WTC11 (cell line): ENCODE measurements around the gene ELOB. TPM values are rescaled to one million over a fixed set of nuclear protein-coding genes. Genes with fewer than 3 reads are reported as not detected.

Source experiments
- ATAC-seq: fragments of 200-7000 bp; cut with Tn5 transposase; 2 replicates; pipeline ENCODE4 v1.10.0; 2021; ENCODE audit warnings: mild to moderate bottlenecking, moderate library complexity
- CTCF ChIA-PET: fragments of 300-600 bp; sonication (Branson Sonifier 250); formaldehyde crosslinking; loops from one replicate; lab custom pipeline; 2021; ENCODE audit warnings: antibody characterized with exemption; lab: Charles Lee
- POLR2A ChIA-PET: fragments of 350-600 bp; sonication (Branson Sonifier 250); formaldehyde crosslinking; loops from one replicate; lab custom pipeline; 2021; ENCODE audit warnings: antibody characterized with exemption; lab: Charles Lee
- DNase-seq: peaks from one replicate; pipeline ENCODE4 v3.0.0; 2021; ENCODE audit warnings: low spot score
- H3K27ac Mint-ChIP-seq: 2 replicates; pipeline ENCODE4 v1.8.0; 2021; ENCODE audit warnings: mixed read lengths
- H3K27me3 Mint-ChIP-seq: 2 replicates; pipeline ENCODE4 v1.8.0; 2021; ENCODE audit warnings: low read depth, mild to moderate bottlenecking, moderate library complexity, mixed read lengths
- H3K36me3 Mint-ChIP-seq: 2 replicates; pipeline ENCODE4 v1.8.0; 2021; ENCODE audit warnings: mixed read lengths
- H3K4me1 Mint-ChIP-seq: 2 replicates; pipeline ENCODE4 v1.8.0; 2022; ENCODE audit warnings: mixed read lengths
- H3K4me3 Mint-ChIP-seq: 2 replicates; pipeline ENCODE4 v1.8.0; 2021; ENCODE audit warnings: mild to moderate bottlenecking, moderate library complexity, mixed read lengths
- H3K9me3 Mint-ChIP-seq: 2 replicates; pipeline ENCODE4 v1.8.0; 2021; ENCODE audit warnings: mixed read lengths
- ATF6 ChIP-seq: sonication (generic); formaldehyde crosslinking; IDR thresholded peaks from 2 replicates; pipeline ENCODE4 v1.8.1; 2023; ENCODE audit warnings: mild to moderate bottlenecking, missing genetic modification reagents
- CBFB ChIP-seq: sonication (generic); formaldehyde crosslinking; IDR thresholded peaks from 2 replicates; pipeline ENCODE4 v1.8.1; 2022; ENCODE audit warnings: mild to moderate bottlenecking, low read depth, missing genetic modification reagents
- CREB1 ChIP-seq: sonication (generic); formaldehyde crosslinking; IDR thresholded peaks from 2 replicates; pipeline ENCODE4 v1.8.0; 2023; ENCODE audit warnings: mild to moderate bottlenecking, missing genetic modification reagents
- CREM ChIP-seq: sonication (generic); formaldehyde crosslinking; IDR thresholded peaks from 2 replicates; pipeline ENCODE4 v1.8.1; 2022; ENCODE audit warnings: mild to moderate bottlenecking, missing genetic modification reagents, moderate library complexity
- ETV6 ChIP-seq: sonication (generic); formaldehyde crosslinking; IDR thresholded peaks from 2 replicates; pipeline ENCODE4 v1.8.1; 2022; ENCODE audit warnings: mild to moderate bottlenecking, missing genetic modification reagents
- FOXK1 ChIP-seq: sonication (generic); formaldehyde crosslinking; IDR thresholded peaks from 2 replicates; pipeline ENCODE4 v1.8.0; 2022; ENCODE audit warnings: mild to moderate bottlenecking, moderate library complexity, missing genetic modification reagents
- IRF1 ChIP-seq: sonication (generic); formaldehyde crosslinking; IDR thresholded peaks from 2 replicates; pipeline ENCODE4 v1.8.0; 2023; ENCODE audit warnings: missing genetic modification reagents
- JAZF1 ChIP-seq: fragments of 250-450 bp; sonication (Bioruptor Pico); IDR thresholded peaks from 2 replicates; pipeline ENCODE4 v1.9.0; 2021; ENCODE audit warnings: moderate library complexity, mild to moderate bottlenecking, inconsistent platforms
- MXD4 ChIP-seq: fragments of 250-450 bp; sonication (Bioruptor Pico); IDR thresholded peaks from 2 replicates; pipeline ENCODE4 v1.8.0; 2021; ENCODE audit warnings: mild to moderate bottlenecking, moderate library complexity, borderline replicate concordance
- MYBL2 ChIP-seq: sonication (generic); formaldehyde crosslinking; IDR thresholded peaks from 2 replicates; pipeline ENCODE4 v1.8.1; 2023; ENCODE audit warnings: mild to moderate bottlenecking, moderate library complexity, missing genetic modification reagents
- NR2C2 ChIP-seq: sonication (generic); formaldehyde crosslinking; IDR thresholded peaks from 2 replicates; pipeline ENCODE4 v1.8.0; 2022; ENCODE audit warnings: mild to moderate bottlenecking, missing genetic modification reagents
- NR3C1 ChIP-seq: sonication (generic); formaldehyde crosslinking; conservative IDR thresholded peaks from 2 replicates; pipeline ENCODE4 v1.8.1; 2023; ENCODE audit warnings: low read depth, mild to moderate bottlenecking, missing genetic modification reagents
- SMAD3 ChIP-seq: sonication (generic); formaldehyde crosslinking; IDR thresholded peaks from 2 replicates; pipeline ENCODE4 v1.8.0; 2022; ENCODE audit warnings: missing genetic modification reagents, mild to moderate bottlenecking, borderline replicate concordance
- SP1 ChIP-seq: sonication (generic); formaldehyde crosslinking; conservative IDR thresholded peaks from 2 replicates; pipeline ENCODE4 v1.8.1; 2022; ENCODE audit warnings: missing genetic modification reagents
- TEAD1 ChIP-seq: sonication (generic); formaldehyde crosslinking; IDR thresholded peaks from 2 replicates; pipeline ENCODE4 v1.8.0; 2022; ENCODE audit warnings: mild to moderate bottlenecking, missing genetic modification reagents
- ZBTB21 ChIP-seq: sonication (generic); formaldehyde crosslinking; IDR thresholded peaks from 2 replicates; pipeline ENCODE4 v1.8.1; 2023; ENCODE audit warnings: mild to moderate bottlenecking, missing genetic modification reagents, borderline replicate concordance
- ZNF138 ChIP-seq: sonication (generic); formaldehyde crosslinking; conservative IDR thresholded peaks from 2 replicates; pipeline ENCODE4 v1.8.1; 2022; ENCODE audit warnings: mild to moderate bottlenecking, moderate library complexity, missing genetic modification reagents
- ZNF396 ChIP-seq: fragments of 250-450 bp; sonication (Bioruptor Pico); IDR thresholded peaks from 2 replicates; pipeline ENCODE4 v1.8.0; 2021; ENCODE audit warnings: mild to moderate bottlenecking, moderate library complexity, borderline replicate concordance
- ZNF423 ChIP-seq: fragments of 250-450 bp; sonication (Bioruptor Pico); IDR thresholded peaks from 2 replicates; pipeline ENCODE4 v2.1.2; 2022; ENCODE audit warnings: mild to moderate bottlenecking, moderate library complexity
- total RNA-seq: library from RNA; stranded (reverse); gene quantifications from 3 replicates; pipeline ENCODE4 v1.2.3, GENCODE V29; 2021
- TF ChIP-seq, protein P1 (sequence below): sonication (generic); formaldehyde crosslinking; IDR thresholded peaks from 2 replicates; pipeline ENCODE4 v1.8.0; 2022; ENCODE audit warnings: mild to moderate bottlenecking, missing genetic modification reagents
- TF ChIP-seq, protein P2 (sequence below): sonication (generic); formaldehyde crosslinking; IDR thresholded peaks from 2 replicates; pipeline ENCODE4 v1.8.0; 2022; ENCODE audit warnings: mild to moderate bottlenecking, missing genetic modification reagents
- TF ChIP-seq, protein P3 (sequence below): sonication (generic); formaldehyde crosslinking; IDR thresholded peaks from 2 replicates; pipeline ENCODE4 v1.8.1; 2023; ENCODE audit warnings: mild to moderate bottlenecking, missing genetic modification reagents, moderate library complexity
- TF ChIP-seq, protein P4 (sequence below): sonication (generic); formaldehyde crosslinking; IDR thresholded peaks from 2 replicates; pipeline ENCODE4 v1.8.0; 2022; ENCODE audit warnings: missing genetic modification reagents
- TF ChIP-seq, protein P5 (sequence below): sonication (generic); formaldehyde crosslinking; IDR thresholded peaks from 2 replicates; pipeline ENCODE4 v1.8.1; 2022; ENCODE audit warnings: mild to moderate bottlenecking, moderate library complexity, missing genetic modification reagents

Gene ELOB
- total RNA-seq, 1 experiment from 2014 or later: 252 TPM

DNA sequence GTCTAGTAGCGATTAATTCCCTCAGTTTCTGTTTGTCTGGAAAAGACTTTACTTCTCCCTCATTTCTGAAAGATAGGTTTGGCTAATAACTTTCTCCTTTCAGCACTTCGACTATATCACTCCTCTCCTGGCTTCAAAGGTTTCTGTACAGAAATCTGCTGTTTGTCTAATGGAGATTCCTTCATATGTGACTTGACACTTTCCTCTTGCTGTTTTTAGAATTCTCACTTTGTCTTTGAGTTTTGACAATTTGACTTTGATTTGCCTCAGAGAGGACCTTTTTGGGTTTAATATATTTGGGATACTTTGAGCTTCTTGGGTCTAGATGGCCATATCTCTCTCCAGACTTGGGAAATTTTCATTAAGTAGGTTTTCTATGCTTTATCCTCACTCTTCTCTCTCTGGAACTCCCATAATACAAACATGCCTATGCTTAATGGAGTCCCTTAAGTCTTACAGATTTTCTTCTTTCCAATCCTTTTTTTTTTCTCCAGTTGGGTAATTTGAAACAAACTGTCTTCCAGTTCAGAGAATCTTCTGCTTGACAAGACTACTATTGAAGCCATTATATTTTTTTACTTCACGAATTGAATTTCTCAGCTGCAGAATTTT, 32.2 kb upstream of the ELOB start:
- H3K4me3 Mint-ChIP-seq: no peak overlapping the region
- H3K4me1 Mint-ChIP-seq: no peaks in the 10 kb centered on the region
- peaks cover 5% of the 10 kb centered on the region for H3K9me3 Mint-ChIP-seq
- no peak for ATAC-seq
- peaks cover 28% of the 10 kb centered on the region for H3K27me3 Mint-ChIP-seq
- H3K27ac Mint-ChIP-seq: no peak overlapping the region
- TF ChIP-seq ATF6 (CRISPR knock-in tag) (no peak), CBFB (CRISPR knock-in tag) (no peak), JAZF1 (no peak), IRF1 (CRISPR knock-in tag) (no peak), NR3C1 (CRISPR knock-in tag) (no peak), ZNF396 (no peak), SP1 (no peak), MYBL2 (CRISPR knock-in tag) (no peak)
- TF ChIP-seq, protein P1, sequence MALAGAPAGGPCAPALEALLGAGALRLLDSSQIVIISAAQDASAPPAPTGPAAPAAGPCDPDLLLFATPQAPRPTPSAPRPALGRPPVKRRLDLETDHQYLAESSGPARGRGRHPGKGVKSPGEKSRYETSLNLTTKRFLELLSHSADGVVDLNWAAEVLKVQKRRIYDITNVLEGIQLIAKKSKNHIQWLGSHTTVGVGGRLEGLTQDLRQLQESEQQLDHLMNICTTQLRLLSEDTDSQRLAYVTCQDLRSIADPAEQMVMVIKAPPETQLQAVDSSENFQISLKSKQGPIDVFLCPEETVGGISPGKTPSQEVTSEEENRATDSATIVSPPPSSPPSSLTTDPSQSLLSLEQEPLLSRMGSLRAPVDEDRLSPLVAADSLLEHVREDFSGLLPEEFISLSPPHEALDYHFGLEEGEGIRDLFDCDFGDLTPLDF (CRISPR knock-in tag): no peak
- TF ChIP-seq, protein P2, sequence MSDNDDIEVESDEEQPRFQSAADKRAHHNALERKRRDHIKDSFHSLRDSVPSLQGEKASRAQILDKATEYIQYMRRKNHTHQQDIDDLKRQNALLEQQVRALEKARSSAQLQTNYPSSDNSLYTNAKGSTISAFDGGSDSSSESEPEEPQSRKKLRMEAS (CRISPR knock-in tag): no peak
- TF ChIP-seq, protein P3, sequence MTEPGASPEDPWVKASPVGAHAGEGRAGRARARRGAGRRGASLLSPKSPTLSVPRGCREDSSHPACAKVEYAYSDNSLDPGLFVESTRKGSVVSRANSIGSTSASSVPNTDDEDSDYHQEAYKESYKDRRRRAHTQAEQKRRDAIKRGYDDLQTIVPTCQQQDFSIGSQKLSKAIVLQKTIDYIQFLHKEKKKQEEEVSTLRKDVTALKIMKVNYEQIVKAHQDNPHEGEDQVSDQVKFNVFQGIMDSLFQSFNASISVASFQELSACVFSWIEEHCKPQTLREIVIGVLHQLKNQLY (CRISPR knock-in tag): no peak
- TF ChIP-seq, all 79 proteins: peak for 0
- CTCF ChIA-PET: interaction anchor here (5.1 kb wide), 1 partner anchor 12 kb away, joined by 29 read pairs; the partner anchor contains the start of gene PRSS41
- DNase-seq: no peak
- POLR2A ChIA-PET: no interaction called here
- no peaks in the 10 kb centered on the region for H3K36me3 Mint-ChIP-seq

DNA sequence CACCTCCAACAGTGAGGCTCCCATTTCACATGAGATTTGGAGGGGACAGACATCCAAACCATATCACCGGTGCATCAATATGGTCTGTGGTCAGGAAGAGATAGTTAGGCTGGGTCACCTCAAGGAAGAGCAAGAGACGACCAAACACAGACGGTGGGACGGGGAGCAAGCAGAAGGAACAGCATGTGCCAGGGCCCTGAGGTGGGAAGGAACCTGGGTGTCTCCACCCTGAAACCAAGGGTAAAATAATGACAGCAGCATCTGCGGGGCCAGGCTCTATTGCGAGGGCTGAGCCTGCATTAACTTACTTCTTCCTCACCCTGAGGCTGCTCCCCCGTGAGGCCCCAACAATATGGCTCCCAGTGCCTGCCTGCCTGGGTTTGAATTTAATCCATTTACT, 31.1 kb upstream of the ELOB start:
- H3K9me3 Mint-ChIP-seq: peaks cover 13% of the 10 kb centered on the region
- ATAC-seq (no peak), DNase-seq (no peak)
- TF ChIP-seq NR2C2 (no peak), MXD4 (CRISPR knock-in tag) (no peak), ATF6 (CRISPR knock-in tag) (no peak), CREM (CRISPR knock-in tag) (no peak), TEAD1 (no peak), CBFB (CRISPR knock-in tag) (no peak), ETV6 (CRISPR knock-in tag) (no peak), CREB1 (CRISPR knock-in tag) (no peak), ZNF138 (CRISPR knock-in tag) (no peak), ZNF423 (CRISPR knock-in tag) (no peak), FOXK1 (no peak), ZBTB21 (no peak), SMAD3 (CRISPR knock-in tag) (no peak)
- TF ChIP-seq, protein P4, sequence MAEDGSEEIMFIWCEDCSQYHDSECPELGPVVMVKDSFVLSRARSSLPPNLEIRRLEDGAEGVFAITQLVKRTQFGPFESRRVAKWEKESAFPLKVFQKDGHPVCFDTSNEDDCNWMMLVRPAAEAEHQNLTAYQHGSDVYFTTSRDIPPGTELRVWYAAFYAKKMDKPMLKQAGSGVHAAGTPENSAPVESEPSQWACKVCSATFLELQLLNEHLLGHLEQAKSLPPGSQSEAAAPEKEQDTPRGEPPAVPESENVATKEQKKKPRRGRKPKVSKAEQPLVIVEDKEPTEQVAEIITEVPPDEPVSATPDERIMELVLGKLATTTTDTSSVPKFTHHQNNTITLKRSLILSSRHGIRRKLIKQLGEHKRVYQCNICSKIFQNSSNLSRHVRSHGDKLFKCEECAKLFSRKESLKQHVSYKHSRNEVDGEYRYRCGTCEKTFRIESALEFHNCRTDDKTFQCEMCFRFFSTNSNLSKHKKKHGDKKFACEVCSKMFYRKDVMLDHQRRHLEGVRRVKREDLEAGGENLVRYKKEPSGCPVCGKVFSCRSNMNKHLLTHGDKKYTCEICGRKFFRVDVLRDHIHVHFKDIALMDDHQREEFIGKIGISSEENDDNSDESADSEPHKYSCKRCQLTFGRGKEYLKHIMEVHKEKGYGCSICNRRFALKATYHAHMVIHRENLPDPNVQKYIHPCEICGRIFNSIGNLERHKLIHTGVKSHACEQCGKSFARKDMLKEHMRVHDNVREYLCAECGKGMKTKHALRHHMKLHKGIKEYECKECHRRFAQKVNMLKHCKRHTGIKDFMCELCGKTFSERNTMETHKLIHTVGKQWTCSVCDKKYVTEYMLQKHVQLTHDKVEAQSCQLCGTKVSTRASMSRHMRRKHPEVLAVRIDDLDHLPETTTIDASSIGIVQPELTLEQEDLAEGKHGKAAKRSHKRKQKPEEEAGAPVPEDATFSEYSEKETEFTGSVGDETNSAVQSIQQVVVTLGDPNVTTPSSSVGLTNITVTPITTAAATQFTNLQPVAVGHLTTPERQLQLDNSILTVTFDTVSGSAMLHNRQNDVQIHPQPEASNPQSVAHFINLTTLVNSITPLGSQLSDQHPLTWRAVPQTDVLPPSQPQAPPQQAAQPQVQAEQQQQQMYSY (CRISPR knock-in tag): no peak
- TF ChIP-seq, protein P5, sequence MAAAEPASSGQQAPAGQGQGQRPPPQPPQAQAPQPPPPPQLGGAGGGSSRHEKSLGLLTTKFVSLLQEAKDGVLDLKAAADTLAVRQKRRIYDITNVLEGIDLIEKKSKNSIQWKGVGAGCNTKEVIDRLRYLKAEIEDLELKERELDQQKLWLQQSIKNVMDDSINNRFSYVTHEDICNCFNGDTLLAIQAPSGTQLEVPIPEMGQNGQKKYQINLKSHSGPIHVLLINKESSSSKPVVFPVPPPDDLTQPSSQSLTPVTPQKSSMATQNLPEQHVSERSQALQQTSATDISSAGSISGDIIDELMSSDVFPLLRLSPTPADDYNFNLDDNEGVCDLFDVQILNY (CRISPR knock-in tag): no peak
- TF ChIP-seq, protein P2 (CRISPR knock-in tag): no peak
- no peak overlapping the region for H3K27ac Mint-ChIP-seq
- ChIA-PET CTCF (interaction anchor here (0.8 to 2.1 kb wide), 4 partner anchors 9 to 119 kb away, joined by 3 to 10 read pairs (median 4); partner anchors contain the start of genes PRSS21 and PRSS41), POLR2A (no interaction called here)
- peaks cover 28% of the 10 kb centered on the region for H3K27me3 Mint-ChIP-seq
- H3K4me1 Mint-ChIP-seq: no peaks in the 10 kb centered on the region
- no peaks in the 10 kb centered on the region for H3K36me3 Mint-ChIP-seq
- no peak overlapping the region for H3K4me3 Mint-ChIP-seq
